WTC11 (cell line): ENCODE measurements around the gene PCDHGB5. TPM values are rescaled to one million over a fixed set of nuclear protein-coding genes. Genes with fewer than 3 reads are reported as not detected.
A peak's percentile ranks its signal among the peaks of the same experiment; 100 is the strongest.
"Not testable (repeated sequence)": the region's sequence is repeated elsewhere in the genome, so short reads cannot be mapped to it uniquely, and the experiment has no call there.

Experiments
- ATAC-seq: fragments of 200-7000 bp; cut with Tn5 transposase; 2 replicates; pipeline ENCODE4 v1.10.0; 2021; ENCODE audit warnings: mild to moderate bottlenecking, moderate library complexity
- CTCF ChIA-PET: fragments of 300-600 bp; sonication (Branson Sonifier 250); formaldehyde crosslinking; loops from one replicate; lab custom pipeline; 2021; ENCODE audit warnings: antibody characterized with exemption; lab: Charles Lee
- POLR2A ChIA-PET: fragments of 350-600 bp; sonication (Branson Sonifier 250); formaldehyde crosslinking; loops from one replicate; lab custom pipeline; 2021; ENCODE audit warnings: antibody characterized with exemption; lab: Charles Lee
- DNase-seq: peaks from one replicate; pipeline ENCODE4 v3.0.0; 2021; ENCODE audit warnings: low spot score
- H3K27ac Mint-ChIP-seq: 2 replicates; pipeline ENCODE4 v1.8.0; 2021; ENCODE audit warnings: mixed read lengths
- H3K27me3 Mint-ChIP-seq: 2 replicates; pipeline ENCODE4 v1.8.0; 2021; ENCODE audit warnings: low read depth, mild to moderate bottlenecking, moderate library complexity, mixed read lengths
- H3K36me3 Mint-ChIP-seq: 2 replicates; pipeline ENCODE4 v1.8.0; 2021; ENCODE audit warnings: mixed read lengths
- H3K4me1 Mint-ChIP-seq: 2 replicates; pipeline ENCODE4 v1.8.0; 2022; ENCODE audit warnings: mixed read lengths
- H3K4me3 Mint-ChIP-seq: 2 replicates; pipeline ENCODE4 v1.8.0; 2021; ENCODE audit warnings: mild to moderate bottlenecking, moderate library complexity, mixed read lengths
- H3K9me3 Mint-ChIP-seq: 2 replicates; pipeline ENCODE4 v1.8.0; 2021; ENCODE audit warnings: mixed read lengths
- GABPB1 ChIP-seq: sonication (generic); formaldehyde crosslinking; IDR thresholded peaks from 2 replicates; pipeline ENCODE4 v1.8.1; 2023; ENCODE audit warnings: mild to moderate bottlenecking, missing genetic modification reagents
- IRF2 ChIP-seq: sonication (generic); formaldehyde crosslinking; IDR thresholded peaks from 2 replicates; pipeline ENCODE4 v1.8.0; 2022; ENCODE audit warnings: low read depth, missing genetic modification reagents, borderline replicate concordance
- NR1H2 ChIP-seq: sonication (generic); formaldehyde crosslinking; IDR thresholded peaks from 2 replicates; pipeline ENCODE4 v1.9.0; 2021; ENCODE audit warnings: mild to moderate bottlenecking, moderate library complexity, missing genetic modification reagents
- RELA ChIP-seq: sonication (generic); formaldehyde crosslinking; IDR thresholded peaks from 2 replicates; pipeline ENCODE4 v1.8.1; 2022; ENCODE audit warnings: missing genetic modification reagents, mild to moderate bottlenecking, borderline replicate concordance
- SOX15 ChIP-seq: fragments of 250-450 bp; sonication (Bioruptor Pico); IDR thresholded peaks from 2 replicates; pipeline ENCODE4 v1.9.0; 2021; ENCODE audit warnings: mild to moderate bottlenecking
- TEAD1 ChIP-seq: sonication (generic); formaldehyde crosslinking; IDR thresholded peaks from 2 replicates; pipeline ENCODE4 v1.8.0; 2022; ENCODE audit warnings: mild to moderate bottlenecking, missing genetic modification reagents
- TEAD4 ChIP-seq: sonication (generic); formaldehyde crosslinking; IDR thresholded peaks from 2 replicates; pipeline ENCODE4 v1.8.0; 2022; ENCODE audit warnings: mild to moderate bottlenecking, missing genetic modification reagents
- ZNF121 ChIP-seq: sonication (generic); formaldehyde crosslinking; IDR thresholded peaks from 2 replicates; pipeline ENCODE4 v1.8.0; 2023; ENCODE audit warnings: missing genetic modification reagents
- ZNF396 ChIP-seq: fragments of 250-450 bp; sonication (Bioruptor Pico); IDR thresholded peaks from 2 replicates; pipeline ENCODE4 v1.8.0; 2021; ENCODE audit warnings: mild to moderate bottlenecking, moderate library complexity, borderline replicate concordance
- ZNF416 ChIP-seq: fragments of 250-450 bp; sonication (Bioruptor Pico); IDR thresholded peaks from 2 replicates; pipeline ENCODE4 v1.9.0; 2021; ENCODE audit warnings: mild to moderate bottlenecking, inconsistent platforms
- ZNF671 ChIP-seq: fragments of 250-450 bp; sonication (Bioruptor Pico); IDR thresholded peaks from 2 replicates; pipeline ENCODE4 v1.8.0; 2021; ENCODE audit warnings: mild to moderate bottlenecking
- total RNA-seq: library from RNA; stranded (reverse); gene quantifications from 3 replicates; pipeline ENCODE4 v1.2.3, GENCODE V29; 2021
- TF ChIP-seq, protein P1 (sequence below): sonication (generic); formaldehyde crosslinking; IDR thresholded peaks from 2 replicates; pipeline ENCODE4 v1.8.0; 2022; ENCODE audit warnings: mild to moderate bottlenecking, missing genetic modification reagents
- TF ChIP-seq, protein P2 (sequence below): sonication (generic); formaldehyde crosslinking; IDR thresholded peaks from 2 replicates; pipeline ENCODE4 v1.8.0; 2022; ENCODE audit warnings: missing genetic modification reagents
- TF ChIP-seq, protein P3 (sequence below): sonication (generic); formaldehyde crosslinking; IDR thresholded peaks from 2 replicates; pipeline ENCODE4 v1.8.0; 2022; ENCODE audit warnings: mild to moderate bottlenecking, missing genetic modification reagents
- TF ChIP-seq, protein P4 (sequence below): sonication (generic); formaldehyde crosslinking; IDR thresholded peaks from 2 replicates; pipeline ENCODE4 v1.8.0; 2022; ENCODE audit warnings: mild to moderate bottlenecking, missing genetic modification reagents

PCDHGB5 gene
- total RNA-seq, 1 experiment from 2014 or later = 9.7 TPM

DNA sequence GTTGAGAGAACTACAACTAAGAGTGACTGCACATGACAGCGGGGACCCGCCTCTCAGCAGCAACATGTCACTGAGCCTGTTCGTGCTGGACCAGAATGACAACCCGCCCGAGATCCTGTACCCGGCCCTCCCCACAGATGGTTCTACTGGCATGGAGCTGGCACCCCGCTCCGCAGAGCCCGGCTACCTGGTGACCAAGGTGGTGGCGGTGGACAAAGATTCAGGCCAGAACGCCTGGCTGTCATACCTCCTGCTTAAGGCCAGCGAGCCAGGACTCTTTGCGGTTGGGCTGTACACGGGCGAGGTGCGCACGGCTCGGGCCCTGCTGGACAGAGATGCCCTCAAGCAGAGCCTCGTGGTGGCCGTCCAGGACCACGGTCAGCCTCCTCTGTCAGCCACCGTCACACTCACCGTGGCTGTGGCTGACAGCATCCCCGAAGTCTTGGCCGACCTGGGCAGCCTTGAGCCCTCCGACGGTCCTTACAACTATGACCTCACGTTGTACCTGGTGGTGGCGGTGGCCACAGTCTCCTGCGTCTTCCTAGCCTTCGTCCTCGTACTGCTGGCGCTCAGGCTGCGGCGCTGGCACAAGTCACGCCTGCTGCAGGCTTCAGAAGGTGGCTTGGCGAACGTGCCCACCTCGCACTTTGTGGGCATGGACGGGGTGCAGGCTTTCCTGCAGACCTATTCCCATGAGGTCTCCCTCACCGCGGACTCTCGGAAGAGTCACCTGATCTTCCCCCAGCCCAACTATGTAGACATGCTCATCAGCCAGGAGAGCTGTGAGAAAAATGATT, 13.1 kb upstream of the PCDHGB5 start:
- DNase-seq = no peak
- Mint-ChIP-seq H3K27ac (no peak overlapping the region), H3K4me3 (no peak overlapping the region), H3K9me3 (peaks cover 58% of the 10 kb centered on the region), H3K36me3 (peaks cover 46% of the 10 kb centered on the region), H3K4me1 (0 out of 2 replicates have a peak, but pooled peaks cover 3% of the 10 kb centered on the region), H3K27me3 (peaks cover 33% of the 10 kb centered on the region)
- ChIA-PET POLR2A (no interaction called here), CTCF (interaction anchor here (1.3 kb wide), 1 partner anchor 28 kb away, joined by 3 read pairs; the partner anchor contains the start of gene PCDHGA10)
- TF ChIP-seq IRF2 (CRISPR knock-in tag) = no peak
- no peak for TF ChIP-seq SOX15 (CRISPR knock-in tag)
- no peak for TF ChIP-seq TEAD1
- TF ChIP-seq TEAD4 (CRISPR knock-in tag) = no peak
- TF ChIP-seq NR1H2 (CRISPR knock-in tag) = no peak
- no peak for TF ChIP-seq RELA
- no peak for TF ChIP-seq ZNF396 (CRISPR knock-in tag)
- TF ChIP-seq, protein P1, sequence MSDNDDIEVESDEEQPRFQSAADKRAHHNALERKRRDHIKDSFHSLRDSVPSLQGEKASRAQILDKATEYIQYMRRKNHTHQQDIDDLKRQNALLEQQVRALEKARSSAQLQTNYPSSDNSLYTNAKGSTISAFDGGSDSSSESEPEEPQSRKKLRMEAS (CRISPR knock-in tag) = no peak
- TF ChIP-seq ZNF416 (CRISPR knock-in tag) = no peak
- TF ChIP-seq ZNF671 (CRISPR knock-in tag) = no peak
- no peak for TF ChIP-seq ZNF121 (CRISPR knock-in tag)
- TF ChIP-seq, protein P2, sequence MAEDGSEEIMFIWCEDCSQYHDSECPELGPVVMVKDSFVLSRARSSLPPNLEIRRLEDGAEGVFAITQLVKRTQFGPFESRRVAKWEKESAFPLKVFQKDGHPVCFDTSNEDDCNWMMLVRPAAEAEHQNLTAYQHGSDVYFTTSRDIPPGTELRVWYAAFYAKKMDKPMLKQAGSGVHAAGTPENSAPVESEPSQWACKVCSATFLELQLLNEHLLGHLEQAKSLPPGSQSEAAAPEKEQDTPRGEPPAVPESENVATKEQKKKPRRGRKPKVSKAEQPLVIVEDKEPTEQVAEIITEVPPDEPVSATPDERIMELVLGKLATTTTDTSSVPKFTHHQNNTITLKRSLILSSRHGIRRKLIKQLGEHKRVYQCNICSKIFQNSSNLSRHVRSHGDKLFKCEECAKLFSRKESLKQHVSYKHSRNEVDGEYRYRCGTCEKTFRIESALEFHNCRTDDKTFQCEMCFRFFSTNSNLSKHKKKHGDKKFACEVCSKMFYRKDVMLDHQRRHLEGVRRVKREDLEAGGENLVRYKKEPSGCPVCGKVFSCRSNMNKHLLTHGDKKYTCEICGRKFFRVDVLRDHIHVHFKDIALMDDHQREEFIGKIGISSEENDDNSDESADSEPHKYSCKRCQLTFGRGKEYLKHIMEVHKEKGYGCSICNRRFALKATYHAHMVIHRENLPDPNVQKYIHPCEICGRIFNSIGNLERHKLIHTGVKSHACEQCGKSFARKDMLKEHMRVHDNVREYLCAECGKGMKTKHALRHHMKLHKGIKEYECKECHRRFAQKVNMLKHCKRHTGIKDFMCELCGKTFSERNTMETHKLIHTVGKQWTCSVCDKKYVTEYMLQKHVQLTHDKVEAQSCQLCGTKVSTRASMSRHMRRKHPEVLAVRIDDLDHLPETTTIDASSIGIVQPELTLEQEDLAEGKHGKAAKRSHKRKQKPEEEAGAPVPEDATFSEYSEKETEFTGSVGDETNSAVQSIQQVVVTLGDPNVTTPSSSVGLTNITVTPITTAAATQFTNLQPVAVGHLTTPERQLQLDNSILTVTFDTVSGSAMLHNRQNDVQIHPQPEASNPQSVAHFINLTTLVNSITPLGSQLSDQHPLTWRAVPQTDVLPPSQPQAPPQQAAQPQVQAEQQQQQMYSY = no peak
- TF ChIP-seq, protein P3, sequence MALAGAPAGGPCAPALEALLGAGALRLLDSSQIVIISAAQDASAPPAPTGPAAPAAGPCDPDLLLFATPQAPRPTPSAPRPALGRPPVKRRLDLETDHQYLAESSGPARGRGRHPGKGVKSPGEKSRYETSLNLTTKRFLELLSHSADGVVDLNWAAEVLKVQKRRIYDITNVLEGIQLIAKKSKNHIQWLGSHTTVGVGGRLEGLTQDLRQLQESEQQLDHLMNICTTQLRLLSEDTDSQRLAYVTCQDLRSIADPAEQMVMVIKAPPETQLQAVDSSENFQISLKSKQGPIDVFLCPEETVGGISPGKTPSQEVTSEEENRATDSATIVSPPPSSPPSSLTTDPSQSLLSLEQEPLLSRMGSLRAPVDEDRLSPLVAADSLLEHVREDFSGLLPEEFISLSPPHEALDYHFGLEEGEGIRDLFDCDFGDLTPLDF (CRISPR knock-in tag) = no peak
- ATAC-seq = no peak

DNA sequence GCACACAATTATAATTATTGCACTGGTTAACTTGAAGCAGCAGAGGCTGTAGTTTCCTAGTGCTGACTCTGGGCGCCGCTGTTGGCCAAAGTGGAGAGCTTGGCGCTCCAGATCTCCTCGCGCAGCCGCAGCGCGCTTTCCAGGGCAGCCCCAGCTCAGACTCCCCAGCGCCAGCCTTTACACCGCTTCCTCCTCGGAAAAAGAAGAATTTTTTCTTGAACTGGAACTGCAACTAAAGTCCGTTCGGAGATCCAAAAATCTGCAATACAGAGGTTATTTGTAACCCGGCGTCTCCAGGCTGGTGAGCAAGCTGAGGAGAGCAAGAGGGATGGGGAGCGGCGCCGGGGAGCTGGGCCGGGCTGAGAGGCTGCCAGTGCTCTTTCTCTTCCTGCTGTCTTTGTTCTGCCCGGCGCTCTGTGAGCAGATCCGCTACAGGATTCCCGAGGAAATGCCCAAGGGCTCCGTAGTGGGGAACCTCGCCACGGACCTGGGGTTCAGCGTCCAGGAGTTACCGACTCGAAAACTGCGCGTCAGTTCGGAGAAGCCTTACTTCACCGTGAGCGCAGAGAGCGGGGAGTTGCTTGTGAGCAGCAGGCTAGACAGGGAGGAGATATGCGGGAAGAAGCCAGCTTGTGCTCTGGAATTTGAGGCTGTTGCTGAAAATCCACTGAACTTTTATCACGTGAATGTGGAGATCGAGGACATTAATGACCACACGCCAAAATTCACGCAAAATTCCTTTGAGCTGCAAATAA, 10.0 kb upstream of the PCDHGB5 start, which contains the start of gene PCDHGB4:
Gene PCDHGB4 (plus strand): TSS at position 142 of the 755 bp plus-strand sequence. CDS start 187 bp downstream, at position 329.
- CTCF ChIA-PET = interaction anchor here (0.6 to 3.0 kb wide), 43 partner anchors 9 to 665 kb away, joined by 3 to 24 read pairs (median 5); partner anchors contain the start of genes PCDHB14, PCDHB15, PCDHB16 and PCDHB4
- Mint-ChIP-seq H3K27me3 (peaks cover 37% of the 10 kb centered on the region), H3K4me3 (peak within 1 kb of the TSS; percentile 81), H3K36me3 (peaks cover 63% of the 10 kb centered on the region), H3K9me3 (peaks cover 69% of the 10 kb centered on the region)
- POLR2A ChIA-PET, H3K4me1 Mint-ChIP-seq, H3K27ac Mint-ChIP-seq: not testable (repeated sequence)
- peak; percentile 96 for ATAC-seq
- DNase-seq = peak; percentile 80

DNA sequence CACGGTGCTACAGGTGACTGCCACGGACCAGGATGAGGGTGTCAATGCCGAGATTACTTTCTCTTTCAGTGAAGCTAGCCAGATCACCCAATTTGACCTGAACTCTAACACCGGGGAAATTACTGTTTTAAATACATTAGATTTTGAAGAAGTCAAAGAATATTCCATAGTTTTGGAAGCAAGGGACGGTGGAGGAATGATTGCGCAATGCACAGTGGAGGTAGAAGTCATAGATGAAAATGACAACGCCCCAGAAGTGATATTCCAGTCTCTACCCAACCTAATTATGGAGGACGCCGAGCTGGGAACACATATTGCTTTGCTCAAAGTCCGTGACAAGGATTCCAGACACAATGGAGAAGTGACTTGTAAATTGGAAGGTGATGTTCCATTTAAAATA, 9.1 kb upstream of the PCDHGB5 start:
- TF ChIP-seq GABPB1 (CRISPR knock-in tag) (no peak), IRF2 (CRISPR knock-in tag) (no peak)
- TF ChIP-seq, protein P4, sequence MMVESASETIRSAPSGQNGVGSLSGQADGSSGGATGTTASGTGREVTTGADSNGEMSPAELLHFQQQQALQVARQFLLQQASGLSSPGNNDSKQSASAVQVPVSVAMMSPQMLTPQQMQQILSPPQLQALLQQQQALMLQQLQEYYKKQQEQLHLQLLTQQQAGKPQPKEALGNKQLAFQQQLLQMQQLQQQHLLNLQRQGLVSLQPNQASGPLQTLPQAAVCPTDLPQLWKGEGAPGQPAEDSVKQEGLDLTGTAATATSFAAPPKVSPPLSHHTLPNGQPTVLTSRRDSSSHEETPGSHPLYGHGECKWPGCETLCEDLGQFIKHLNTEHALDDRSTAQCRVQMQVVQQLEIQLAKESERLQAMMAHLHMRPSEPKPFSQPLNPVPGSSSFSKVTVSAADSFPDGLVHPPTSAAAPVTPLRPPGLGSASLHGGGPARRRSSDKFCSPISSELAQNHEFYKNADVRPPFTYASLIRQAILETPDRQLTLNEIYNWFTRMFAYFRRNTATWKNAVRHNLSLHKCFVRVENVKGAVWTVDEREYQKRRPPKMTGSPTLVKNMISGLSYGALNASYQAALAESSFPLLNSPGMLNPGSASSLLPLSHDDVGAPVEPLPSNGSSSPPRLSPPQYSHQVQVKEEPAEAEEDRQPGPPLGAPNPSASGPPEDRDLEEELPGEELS (CRISPR knock-in tag) = no peak
- Mint-ChIP-seq H3K4me3 (peak overlapping the region; percentile 81; the same call in 1 of the 2 replicates), H3K9me3 (peaks cover 67% of the 10 kb centered on the region), H3K27ac (no peak overlapping the region), H3K4me1 (0 out of 2 replicates have a peak, but pooled peaks cover 3% of the 10 kb centered on the region), H3K36me3 (peaks cover 63% of the 10 kb centered on the region), H3K27me3 (peaks cover 30% of the 10 kb centered on the region)
- no peak for DNase-seq
- ChIA-PET CTCF (interaction anchor here (1.5 to 3.0 kb wide), 9 partner anchors 12 to 175 kb away, joined by 3 to 24 read pairs (median 11); partner anchors contain the start of genes PCDHB14, PCDHGA11, PCDHGA6 and PCDHGB1), POLR2A (no interaction called here)
- ATAC-seq = no peak
